SK-N-MC (cell line): ENCODE data around the gene TIMM21.

Experiments
- DNase-seq: peaks from one replicate; pipeline ENCODE4 v3.0.0-alpha.2; 2011; ENCODE audit warnings: low read depth, low spot score
- H3K27ac ChIP-seq: fragments of 200-600 bp; sonication (generic); 2 replicates; pipeline ENCODE4 v1.5.1; 2016; ENCODE audit warnings: mixed run types
- H3K36me3 ChIP-seq: fragments of 200-600 bp; sonication (generic); 2 replicates; pipeline ENCODE4 v1.6.1; 2017; ENCODE audit warnings: antibody characterized with exemption, low read length, mixed read lengths; ENCODE audit not compliant: insufficient read depth
- H3K4me3 ChIP-seq: fragments of 200-600 bp; sonication (generic); 2 replicates; pipeline ENCODE4 v1.5.1; 2016
- H3K9ac ChIP-seq: fragments of 200-600 bp; sonication (generic); 2 replicates; pipeline ENCODE4 v1.8.0; 2017; ENCODE audit warnings: mixed run types, mixed read lengths; ENCODE audit not compliant: insufficient read length
- H3K9me3 ChIP-seq: fragments of 200-600 bp; sonication (generic); 2 replicates; pipeline ENCODE4 v1.6.1; 2017; ENCODE audit warnings: low read depth, mild to moderate bottlenecking, antibody characterized with exemption, low read length, moderate library complexity, mixed read lengths
- EZH2 ChIP-seq: fragments of 200-600 bp; sonication (generic); IDR thresholded peaks from one replicate; pipeline ENCODE4 v1.6.1; 2017; ENCODE audit warnings: antibody characterized with exemption
- FOXP2 ChIP-seq: optimal IDR thresholded peaks from 2 replicates; pipeline ENCODE3; 2011; ENCODE audit warnings: mild to moderate bottlenecking, moderate library complexity; ENCODE audit not compliant: insufficient read depth; ENCODE audit errors: extremely low read length, control extremely low read depth
- POLR2AphosphoS5 ChIP-seq: IDR thresholded peaks from 2 replicates; pipeline ENCODE4 v1.6.1; 2012; ENCODE audit warnings: mild to moderate bottlenecking, low read depth, low read length, borderline replicate concordance

TIMM21 gene

GRCh38 chr18:74153793-74154192 is 5.5 kb downstream of the TIMM21 start:
- DNase-seq: no peak
- H3K4me3 ChIP-seq: no peak overlapping the region
- H3K9ac ChIP-seq: no peak overlapping the region
- H3K27ac ChIP-seq: no peak overlapping the region
- no peak for TF ChIP-seq EZH2
- TF ChIP-seq FOXP2: no peak
- TF ChIP-seq POLR2AphosphoS5: no peak
- H3K9me3 ChIP-seq: no peaks in the 10 kb centered on the region
- H3K36me3 ChIP-seq: peaks cover 53% of the 10 kb centered on the region

GRCh38 chr18:74154716-74155115 is 6.4 kb downstream of the TIMM21 start:
- TF ChIP-seq FOXP2 (no peak), EZH2 (no peak), POLR2AphosphoS5 (no peak)
- Histone ChIP-seq H3K27ac (no peak overlapping the region), H3K9me3 (no peaks in the 10 kb centered on the region), H3K36me3 (peaks cover 56% of the 10 kb centered on the region), H3K4me3 (no peak overlapping the region), H3K9ac (no peak overlapping the region)
- DNase-seq: no peak

GRCh38 chr18:74155276-74155675 is 7.0 kb downstream of the TIMM21 start:
- no peak for DNase-seq
- Histone ChIP-seq H3K36me3 (peaks cover 52% of the 10 kb centered on the region), H3K4me3 (no peak overlapping the region), H3K9ac (no peak overlapping the region), H3K27ac (no peak overlapping the region), H3K9me3 (no peaks in the 10 kb centered on the region)
- TF ChIP-seq EZH2: no peak
- TF ChIP-seq FOXP2: no peak
- no peak for TF ChIP-seq POLR2AphosphoS5

GRCh38 chr18:74163019-74163660 is 14.8 kb downstream of the TIMM21 start:
- Histone ChIP-seq H3K9me3 (no peaks in the 10 kb centered on the region), H3K4me3 (no peak overlapping the region), H3K36me3 (peaks cover 13% of the 10 kb centered on the region), H3K27ac (no peak overlapping the region), H3K9ac (no peak overlapping the region)
- TF ChIP-seq FOXP2: no peak
- no peak for TF ChIP-seq POLR2AphosphoS5
- TF ChIP-seq EZH2: no peak
- no peak for DNase-seq

GRCh38 chr18:74166386-74166785 is 18.1 kb downstream of the TIMM21 start:
- Histone ChIP-seq H3K36me3 (no peaks in the 10 kb centered on the region), H3K27ac (no peak overlapping the region), H3K9me3 (no peaks in the 10 kb centered on the region), H3K9ac (no peak overlapping the region), H3K4me3 (no peak overlapping the region)
- no peak for DNase-seq
- no peak for TF ChIP-seq FOXP2
- TF ChIP-seq POLR2AphosphoS5: no peak
- TF ChIP-seq EZH2: no peak

GRCh38 chr18:74171910-74172606 is 23.7 kb downstream of the TIMM21 start:
- no peak overlapping the region for H3K9ac ChIP-seq
- TF ChIP-seq POLR2AphosphoS5 (no peak), FOXP2 (no peak), EZH2 (no peak)
- H3K36me3 ChIP-seq: no peaks in the 10 kb centered on the region
- no peak overlapping the region for H3K27ac ChIP-seq
- H3K4me3 ChIP-seq: no peak overlapping the region
- DNase-seq: no peak
- H3K9me3 ChIP-seq: no peaks in the 10 kb centered on the region

- no peak for DNase-seq
- Histone ChIP-seq H3K9ac (no peak overlapping the region), H3K4me3 (no peak overlapping the region), H3K27ac (no peak overlapping the region), H3K9me3 (no peaks in the 10 kb centered on the region), H3K36me3 (no peaks in the 10 kb centered on the region)
- TF ChIP-seq POLR2AphosphoS5 (no peak), FOXP2 (no peak), EZH2 (no peak)
These were observed 24.5 kb downstream of the TIMM21 start for GRCh38 chr18:74172697-74173433.

GRCh38 chr18:74173434-74173750 is 25.1 kb downstream of the TIMM21 start:
- no peak for DNase-seq
- TF ChIP-seq POLR2AphosphoS5 (no peak), EZH2 (no peak), FOXP2 (no peak)
- H3K4me3 ChIP-seq: no peak overlapping the region

More at GRCh38 chr18:74173434-74173750, 25.1 kb downstream of the TIMM21 start:
- Histone ChIP-seq H3K9me3 (no peaks in the 10 kb centered on the region), H3K9ac (no peak overlapping the region), H3K36me3 (no peaks in the 10 kb centered on the region), H3K27ac (no peak overlapping the region)
